Chondrocyte (in vitro differentiated cells): ENCODE data around the gene ULBP3. TPM values are rescaled to one million over a fixed set of nuclear protein-coding genes. Genes with fewer than 3 reads are reported as not detected.

Experiments
- DNase-seq: peaks from one replicate; pipeline ENCODE4 v3.0.0; 2021; ENCODE audit warnings: mixed read lengths, low spot score
- H3K27ac Mint-ChIP-seq: one replicate; pipeline ENCODE4 v1.8.0; 2021; ENCODE audit warnings: mild to moderate bottlenecking, moderate library complexity, mixed read lengths; ENCODE audit not compliant: unreplicated experiment
- H3K27me3 Mint-ChIP-seq: 2 replicates; pipeline ENCODE4 v1.8.0; 2021; ENCODE audit warnings: low read depth, mixed read lengths
- H3K36me3 Mint-ChIP-seq: 2 replicates; pipeline ENCODE4 v1.8.0; 2021; ENCODE audit warnings: low read depth, mixed read lengths
- H3K4me1 Mint-ChIP-seq: 2 replicates; pipeline ENCODE4 v1.8.0; 2021; ENCODE audit warnings: low read depth, mild to moderate bottlenecking, mixed read lengths
- H3K4me3 Mint-ChIP-seq: one replicate; pipeline ENCODE4 v1.8.0; 2021; ENCODE audit warnings: mild to moderate bottlenecking, moderate library complexity, mixed read lengths; ENCODE audit not compliant: unreplicated experiment
- H3K9me3 Mint-ChIP-seq: 2 replicates; pipeline ENCODE4 v1.8.0; 2021; ENCODE audit warnings: low read depth, mixed read lengths
- CTCF ChIP-seq: fragments of 200-600 bp; sonication (generic); IDR thresholded peaks from 2 replicates; pipeline ENCODE4 v1.5.0; 2021; ENCODE audit warnings: antibody characterized with exemption, mild to moderate bottlenecking, moderate library complexity
- total RNA-seq: library from RNA; stranded (reverse); gene quantifications from 3 replicates; pipeline ENCODE4 v1.2.1, GENCODE V29; 2021

Gene ULBP3
- total RNA-seq, 1 donor from 2014 or later = 5.0 TPM

- TF ChIP-seq CTCF = no peak
- no peak for DNase-seq
- peaks cover 25% of the 10 kb centered on the region for H3K27me3 Mint-ChIP-seq
- H3K27ac Mint-ChIP-seq = no peak overlapping the region
- H3K9me3 Mint-ChIP-seq = no peaks in the 10 kb centered on the region
- peaks cover 6% of the 10 kb centered on the region for H3K4me1 Mint-ChIP-seq
- H3K4me3 Mint-ChIP-seq = no peak overlapping the region
- no peaks in the 10 kb centered on the region for H3K36me3 Mint-ChIP-seq
These were observed 18.4 kb upstream of the ULBP3 start for GRCh38 chr6:150087336-150087735.

- H3K9me3 Mint-ChIP-seq = no peaks in the 10 kb centered on the region
- no peak overlapping the region for H3K4me3 Mint-ChIP-seq
- no peaks in the 10 kb centered on the region for H3K4me1 Mint-ChIP-seq
- TF ChIP-seq CTCF = no peak
- no peak overlapping the region for H3K27ac Mint-ChIP-seq
- peaks cover 25% of the 10 kb centered on the region for H3K27me3 Mint-ChIP-seq
- H3K36me3 Mint-ChIP-seq = no peaks in the 10 kb centered on the region
- no peak for DNase-seq
These were observed 17.1 kb upstream of the ULBP3 start for GRCh38 chr6:150086026-150086425.

GRCh38 chr6:150084426-150084825 is 15.5 kb upstream of the ULBP3 start:
- H3K36me3 Mint-ChIP-seq = no peaks in the 10 kb centered on the region

GRCh38 chr6:150083839-150084238 is 14.9 kb upstream of the ULBP3 start:
- no peak overlapping the region for H3K27ac Mint-ChIP-seq
- TF ChIP-seq CTCF = no peak
- no peaks in the 10 kb centered on the region for H3K9me3 Mint-ChIP-seq
- peaks cover 25% of the 10 kb centered on the region for H3K27me3 Mint-ChIP-seq
- peaks cover 3% of the 10 kb centered on the region for H3K4me1 Mint-ChIP-seq
- H3K36me3 Mint-ChIP-seq = no peaks in the 10 kb centered on the region
- no peak for DNase-seq
- H3K4me3 Mint-ChIP-seq = no peak overlapping the region

More at GRCh38 chr6:150084426-150084825, 15.5 kb upstream of the ULBP3 start:
- peaks cover 3% of the 10 kb centered on the region for H3K4me1 Mint-ChIP-seq
- TF ChIP-seq CTCF = no peak
- peaks cover 25% of the 10 kb centered on the region for H3K27me3 Mint-ChIP-seq
- no peak overlapping the region for H3K27ac Mint-ChIP-seq
- H3K4me3 Mint-ChIP-seq = no peak overlapping the region
- no peaks in the 10 kb centered on the region for H3K9me3 Mint-ChIP-seq
- DNase-seq = no peak

- H3K27ac Mint-ChIP-seq = no peak overlapping the region
- no peaks in the 10 kb centered on the region for H3K9me3 Mint-ChIP-seq
- H3K4me1 Mint-ChIP-seq = peaks cover 5% of the 10 kb centered on the region
- H3K4me3 Mint-ChIP-seq = no peak overlapping the region
- peaks cover 24% of the 10 kb centered on the region for H3K27me3 Mint-ChIP-seq
- TF ChIP-seq CTCF = peak; percentile 40
- no peaks in the 10 kb centered on the region for H3K36me3 Mint-ChIP-seq
- DNase-seq = no peak
These were observed 12.8 kb upstream of the ULBP3 start for GRCh38 chr6:150081702-150082101.
